Neural progenitor cell (in vitro differentiated cells): ENCODE data around the gene UBR4.

Source experiments
- EZH2 ChIP-seq: fragments of 200-600 bp; sonication (generic); IDR thresholded peaks from 2 replicates; pipeline ENCODE4 v1.6.1; 2017; ENCODE audit warnings: antibody characterized with exemption, mild to moderate bottlenecking, moderate library complexity
- EZH2phosphoT487 ChIP-seq: fragments of 200-600 bp; sonication (generic); IDR thresholded peaks from 2 replicates; pipeline ENCODE4 v1.6.1; 2017; ENCODE audit warnings: antibody characterized with exemption
- TF ChIP-seq, protein P1 (sequence below): fragments of 200-600 bp; sonication (generic); IDR thresholded peaks from 2 replicates; pipeline ENCODE4 v1.5.1; 2017; ENCODE audit warnings: antibody characterized with exemption, mild to moderate bottlenecking

DNA sequence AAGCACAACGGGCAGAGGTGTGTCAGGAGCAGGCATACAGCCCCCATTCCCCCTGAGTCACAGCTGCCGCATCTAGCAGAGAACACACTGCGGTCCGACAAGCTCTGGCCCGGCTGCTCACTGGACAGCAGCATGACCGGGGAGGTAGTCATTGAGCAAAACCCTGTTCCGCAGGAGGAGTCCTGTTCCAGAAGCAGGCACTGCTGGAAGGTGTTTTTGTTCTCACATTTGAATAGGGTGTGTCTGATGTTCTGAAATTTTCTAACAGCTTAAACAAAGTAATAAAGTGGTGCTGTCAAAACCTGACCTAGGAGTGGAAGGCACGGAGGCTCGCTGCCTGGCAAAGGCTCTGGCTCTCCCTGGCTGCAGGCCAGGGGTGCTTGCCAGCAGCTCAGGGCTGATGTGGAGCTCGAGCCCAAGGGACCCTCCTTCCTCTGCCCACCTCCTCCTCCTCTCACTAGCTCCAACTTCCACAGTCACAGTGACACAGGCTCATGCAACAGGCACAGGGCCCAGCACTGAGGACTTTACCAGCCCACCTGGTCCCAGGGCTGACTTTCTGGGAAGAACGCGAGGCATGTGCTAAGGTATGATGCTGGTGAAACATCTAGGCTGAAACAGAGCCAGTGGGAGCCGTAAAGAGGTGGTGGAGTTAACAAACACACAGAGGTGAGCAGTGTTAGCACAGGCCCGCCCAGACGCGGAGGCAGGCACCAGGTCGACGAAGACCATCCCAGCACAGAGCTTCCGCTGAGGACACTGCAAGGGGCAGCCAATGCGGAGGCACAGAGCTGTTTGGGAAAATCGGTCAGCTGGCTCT is 135.0 kb downstream of the UBR4 start:
- TF ChIP-seq, protein P1, sequence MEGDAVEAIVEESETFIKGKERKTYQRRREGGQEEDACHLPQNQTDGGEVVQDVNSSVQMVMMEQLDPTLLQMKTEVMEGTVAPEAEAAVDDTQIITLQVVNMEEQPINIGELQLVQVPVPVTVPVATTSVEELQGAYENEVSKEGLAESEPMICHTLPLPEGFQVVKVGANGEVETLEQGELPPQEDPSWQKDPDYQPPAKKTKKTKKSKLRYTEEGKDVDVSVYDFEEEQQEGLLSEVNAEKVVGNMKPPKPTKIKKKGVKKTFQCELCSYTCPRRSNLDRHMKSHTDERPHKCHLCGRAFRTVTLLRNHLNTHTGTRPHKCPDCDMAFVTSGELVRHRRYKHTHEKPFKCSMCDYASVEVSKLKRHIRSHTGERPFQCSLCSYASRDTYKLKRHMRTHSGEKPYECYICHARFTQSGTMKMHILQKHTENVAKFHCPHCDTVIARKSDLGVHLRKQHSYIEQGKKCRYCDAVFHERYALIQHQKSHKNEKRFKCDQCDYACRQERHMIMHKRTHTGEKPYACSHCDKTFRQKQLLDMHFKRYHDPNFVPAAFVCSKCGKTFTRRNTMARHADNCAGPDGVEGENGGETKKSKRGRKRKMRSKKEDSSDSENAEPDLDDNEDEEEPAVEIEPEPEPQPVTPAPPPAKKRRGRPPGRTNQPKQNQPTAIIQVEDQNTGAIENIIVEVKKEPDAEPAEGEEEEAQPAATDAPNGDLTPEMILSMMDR = no peak
- TF ChIP-seq EZH2phosphoT487 (no peak), EZH2 (no peak)
